ENCODE results near the gene PLA2G6. TPM values are rescaled to one million over a fixed set of nuclear protein-coding genes. Genes with fewer than 3 reads are reported as not detected.

PLA2G6 gene
- total RNA-seq, 1 experiment from 2014 or later: 24.1 TPM

DNA sequence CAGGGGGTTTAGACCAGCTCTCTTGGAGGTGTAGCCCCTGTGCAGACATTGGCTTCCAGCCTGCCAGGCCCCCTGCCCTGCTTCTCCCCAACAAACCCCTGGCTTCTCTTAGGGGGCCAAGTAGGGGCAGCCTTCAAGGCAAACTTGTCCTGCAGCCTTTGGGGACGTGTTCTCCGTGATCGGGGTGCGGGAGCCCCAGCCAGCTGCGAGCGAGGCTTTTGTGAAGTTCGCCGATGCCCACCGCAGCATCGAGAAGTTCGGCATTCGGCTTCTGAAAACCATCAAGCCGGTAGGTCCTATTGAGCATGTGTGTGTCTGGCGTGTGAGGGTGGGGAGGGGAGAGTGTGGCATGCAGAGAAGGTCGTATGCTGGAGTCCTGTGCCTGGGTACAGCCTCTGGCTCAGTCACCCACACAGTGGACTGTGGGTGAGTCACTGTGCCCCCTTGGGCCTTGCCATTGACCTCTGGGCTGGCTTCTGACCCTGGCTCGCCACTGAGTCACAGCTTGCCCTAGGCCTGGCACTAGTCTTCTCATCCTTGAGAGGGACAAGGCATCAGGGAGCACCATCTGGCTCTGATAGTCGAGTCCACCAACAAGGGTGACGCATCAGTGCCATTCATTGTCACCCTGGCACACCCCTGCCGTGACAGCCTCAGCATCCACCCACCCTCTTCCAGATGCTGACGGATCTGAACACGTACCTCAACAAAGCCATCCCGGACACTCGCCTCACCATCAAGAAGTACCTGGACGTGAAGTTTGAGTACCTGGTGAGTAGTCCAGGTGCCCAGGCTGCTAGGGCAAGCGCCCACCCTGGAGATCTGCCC is 109.1 kb downstream of the PLA2G6 start:
- H2BK15ac ChIP-seq (ENCODE audit: low read depth, low read length): no peak overlapping the region
- Mint-ChIP-seq H3K36me3 (ENCODE audit: insufficient read depth in 1 of 3, low read depth in 3 of 3) (peaks cover 9 to 57% (median 35%) of the 10 kb centered on the region in 3 experiments; a peak in 6 of 7 replicates), H3K27me3 (ENCODE audit: low read depth) (no peaks in the 10 kb centered on the region), H3K27ac (no peak overlapping the region), H3K9me3 (no peaks in the 10 kb centered on the region), H3K4me3 (no peak overlapping the region), H3K4me1 (peaks cover 0 to 10% of the 10 kb centered on the region in 2 experiments; a peak in 2 of 4 replicates)
- no peak overlapping the region for H3K27ac ChIP-seq (ENCODE audit: insufficient read length, low read depth, low read length)
- H3K4ac ChIP-seq (ENCODE audit: low read depth, low read length): no peak overlapping the region
- no peak overlapping the region for H3K14ac ChIP-seq (ENCODE audit: insufficient read depth, low read length)
- TF ChIP-seq, protein P1, sequence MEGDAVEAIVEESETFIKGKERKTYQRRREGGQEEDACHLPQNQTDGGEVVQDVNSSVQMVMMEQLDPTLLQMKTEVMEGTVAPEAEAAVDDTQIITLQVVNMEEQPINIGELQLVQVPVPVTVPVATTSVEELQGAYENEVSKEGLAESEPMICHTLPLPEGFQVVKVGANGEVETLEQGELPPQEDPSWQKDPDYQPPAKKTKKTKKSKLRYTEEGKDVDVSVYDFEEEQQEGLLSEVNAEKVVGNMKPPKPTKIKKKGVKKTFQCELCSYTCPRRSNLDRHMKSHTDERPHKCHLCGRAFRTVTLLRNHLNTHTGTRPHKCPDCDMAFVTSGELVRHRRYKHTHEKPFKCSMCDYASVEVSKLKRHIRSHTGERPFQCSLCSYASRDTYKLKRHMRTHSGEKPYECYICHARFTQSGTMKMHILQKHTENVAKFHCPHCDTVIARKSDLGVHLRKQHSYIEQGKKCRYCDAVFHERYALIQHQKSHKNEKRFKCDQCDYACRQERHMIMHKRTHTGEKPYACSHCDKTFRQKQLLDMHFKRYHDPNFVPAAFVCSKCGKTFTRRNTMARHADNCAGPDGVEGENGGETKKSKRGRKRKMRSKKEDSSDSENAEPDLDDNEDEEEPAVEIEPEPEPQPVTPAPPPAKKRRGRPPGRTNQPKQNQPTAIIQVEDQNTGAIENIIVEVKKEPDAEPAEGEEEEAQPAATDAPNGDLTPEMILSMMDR (conservative IDR thresholded peaks at IDR 0.05): no peak
- no peak overlapping the region for H4K91ac ChIP-seq (ENCODE audit: insufficient read length, low read depth, low read length)
- no CpG with 5 or more reads among the region's 25 CpGs for WGBS (ENCODE audit: extremely low coverage, insufficient read length, low lambda C conversion rate)
- no peaks in the 10 kb centered on the region for H3K4me1 ChIP-seq (ENCODE audit: insufficient read depth, low read length)
- DNase-seq: no peak
- no peak overlapping the region for H3T11ph ChIP-seq (ENCODE audit: low read length)
- no peaks in the 10 kb centered on the region for H4K20me1 ChIP-seq (ENCODE audit: control insufficient read depth, insufficient read depth, insufficient read length)
- H3K56ac ChIP-seq (ENCODE audit: insufficient read length, low read depth, low read length): no peak overlapping the region
- H3K23ac ChIP-seq (ENCODE audit: insufficient read length, low read depth, low read length): no peak overlapping the region
- no peak overlapping the region for H2AK5ac ChIP-seq (ENCODE audit: insufficient read length, low read length)
- no peak overlapping the region for H2BK5ac ChIP-seq (ENCODE audit: insufficient read length, low read length)
- no peak overlapping the region for H2BK12ac ChIP-seq (ENCODE audit: insufficient read length, low read depth, low read length)
- H3K79me1 ChIP-seq (ENCODE audit: insufficient read depth, low read depth, low read length, poor library complexity, severe bottlenecking): no peaks in the 10 kb centered on the region
- H3K79me2 ChIP-seq (ENCODE audit: insufficient read depth, low read length): no peaks in the 10 kb centered on the region
- no peaks in the 10 kb centered on the region for H3K27me3 ChIP-seq (ENCODE audit: insufficient read depth, low read length)
- H3K9ac ChIP-seq (ENCODE audit: extremely low read depth, insufficient read length, low read length): no peak overlapping the region
- H3K9me3 ChIP-seq (ENCODE audit: control insufficient read depth, low read depth, low read length): no peaks in the 10 kb centered on the region
- H3K23me2 ChIP-seq (ENCODE audit: insufficient read length, low read depth, low read length, poor library complexity, severe bottlenecking): no peaks in the 10 kb centered on the region
- H4K5ac ChIP-seq (ENCODE audit: insufficient read length, low read depth, low read length): no peak overlapping the region
- no peak overlapping the region for H3K4me2 ChIP-seq (ENCODE audit: insufficient read depth, insufficient read length, low read length)
- H4K8ac ChIP-seq (replicated peaks; ENCODE audit: insufficient read length, low read depth, low read length): no peak overlapping the region
- H3K18ac ChIP-seq (ENCODE audit: insufficient read length, low read depth, low read length): no peak overlapping the region
- no peak overlapping the region for H2BK20ac ChIP-seq (ENCODE audit: low read depth, low read length, poor library complexity, severe bottlenecking)
- no peak overlapping the region for H2AFZ ChIP-seq (ENCODE audit: low read length)
- no peak overlapping the region for H2BK120ac ChIP-seq (ENCODE audit: low read depth, low read length, poor library complexity, severe bottlenecking)

Measured in H9 (cell line).